Epithelial cell of esophagus (primary cell): Measurements from ENCODE around the gene CYSLTR2.

ENCODE experiments used
- DNase-seq: peaks from one replicate; pipeline ENCODE4 v3.0.0; 2010; ENCODE audit warnings: low read depth
- H3K4me3 ChIP-seq: 2 replicates; pipeline ENCODE4 v1.5.1; 2011; ENCODE audit warnings: mild to moderate bottlenecking, low read length, control low read depth
- CTCF ChIP-seq: IDR thresholded peaks from 2 replicates; pipeline ENCODE4 v1.5.1; 2011; ENCODE audit warnings: low read depth, mild to moderate bottlenecking, low read length, control low read depth, inconsistent platforms; ENCODE audit not compliant: insufficient read depth; ENCODE audit errors: missing control alignments

CYSLTR2 gene

DNA sequence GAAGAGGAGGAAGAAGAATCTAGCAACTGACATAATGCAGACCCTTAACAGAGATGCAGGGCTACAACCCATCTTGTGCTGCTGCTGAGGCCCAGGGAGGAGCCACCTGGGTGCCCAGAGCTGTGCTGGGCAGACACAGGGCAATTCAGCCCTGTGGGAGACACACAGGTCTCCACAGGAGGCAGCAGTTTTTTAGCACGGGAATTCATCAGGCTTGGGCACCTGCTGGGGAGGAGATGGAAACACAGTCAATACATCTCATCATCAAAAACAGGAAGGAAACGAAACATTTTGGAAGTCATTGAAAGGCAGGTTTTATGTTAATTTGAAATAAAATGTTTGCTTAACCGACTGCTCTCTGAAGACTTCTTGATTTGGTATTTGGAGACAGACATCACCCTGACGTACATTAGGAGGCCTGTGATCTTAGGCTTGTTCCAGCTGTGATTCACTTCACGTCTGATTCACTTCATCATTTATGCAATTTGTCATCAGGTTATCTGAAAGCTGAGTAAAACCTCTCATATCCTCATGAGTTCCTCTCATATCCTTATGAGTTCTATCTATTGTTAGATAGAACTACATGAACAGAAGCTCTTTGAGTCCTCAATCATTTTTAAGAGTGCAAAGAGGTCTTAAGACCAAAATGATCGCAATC is 77.4 kb downstream of the CYSLTR2 start:
- peak; percentile 89 for DNase-seq
- no peak overlapping the region for H3K4me3 ChIP-seq
- no peak for TF ChIP-seq CTCF

GRCh38 chr13:48731957-48732569 is 78.3 kb downstream of the CYSLTR2 start:
- peak; percentile 35 for DNase-seq

DNA sequence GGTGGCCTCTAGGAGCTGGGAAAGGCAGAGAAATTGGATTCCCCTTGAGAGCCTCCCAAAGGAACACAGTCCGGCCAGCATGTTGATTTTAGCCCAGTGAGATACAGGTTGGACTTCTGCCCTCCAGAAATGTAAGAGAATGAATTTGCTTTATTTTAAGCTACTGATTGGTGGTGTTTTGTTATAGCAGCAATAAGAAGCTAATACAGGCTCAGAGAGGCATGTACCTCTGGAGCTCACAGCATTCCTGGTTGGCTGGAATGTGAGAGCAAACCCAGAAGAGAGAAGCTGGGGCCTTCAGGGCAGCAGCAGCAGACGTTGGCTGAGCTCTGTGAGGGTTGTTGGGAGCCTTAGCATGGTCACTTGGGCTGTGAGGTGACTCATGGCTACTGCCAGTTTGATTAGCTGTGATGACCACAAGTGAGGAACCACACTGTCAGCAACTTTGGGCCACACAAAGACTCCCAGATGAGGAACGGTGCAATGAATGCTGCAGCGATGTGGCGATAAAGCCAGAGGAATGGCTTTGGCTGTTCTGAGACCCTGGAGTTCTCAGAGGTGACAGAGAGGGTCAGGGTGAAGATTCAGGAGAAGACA is 80.1 kb downstream of the CYSLTR2 start:
- no peak for DNase-seq
- no peak for TF ChIP-seq CTCF
- no peak overlapping the region for H3K4me3 ChIP-seq

More at GRCh38 chr13:48731957-48732569, 78.3 kb downstream of the CYSLTR2 start:
- no peak overlapping the region for H3K4me3 ChIP-seq
- peak; percentile 55 for TF ChIP-seq CTCF

GRCh38 chr13:48735571-48735970 is 81.8 kb downstream of the CYSLTR2 start:
- TF ChIP-seq CTCF = no peak
- no peak for DNase-seq
- H3K4me3 ChIP-seq = no peak overlapping the region

DNA sequence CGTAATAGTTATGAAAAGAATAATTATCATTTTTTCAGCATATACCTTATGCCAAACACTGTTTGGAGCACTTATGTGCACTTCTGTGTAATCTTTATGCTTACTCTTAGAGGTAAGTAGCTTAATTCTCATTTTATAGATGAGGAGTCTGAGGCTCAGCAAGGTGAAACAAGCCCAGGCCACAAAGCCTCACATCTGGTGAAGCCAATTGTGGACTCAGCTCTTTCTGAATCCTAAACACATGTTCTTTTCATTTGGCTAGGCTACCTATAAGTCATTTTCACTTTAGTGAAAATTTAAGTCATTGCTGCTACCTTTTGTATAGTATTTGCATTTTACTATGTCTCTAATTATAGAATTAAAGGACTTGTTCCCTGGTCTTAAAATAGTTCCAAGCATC is 84.0 kb downstream of the CYSLTR2 start:
- no peak overlapping the region for H3K4me3 ChIP-seq
- TF ChIP-seq CTCF = no peak
- no peak for DNase-seq

- DNase-seq = no peak
- TF ChIP-seq CTCF = no peak
- no peak overlapping the region for H3K4me3 ChIP-seq
Observed at GRCh38 chr13:48738311-48738710, 84.6 kb downstream of the CYSLTR2 start.
